Osteocyte (in vitro differentiated cells): Measurements from ENCODE around the gene MYOZ3. TPM values are rescaled to one million over a fixed set of nuclear protein-coding genes. Genes with fewer than 3 reads are reported as not detected.
A peak's percentile ranks its signal among the peaks of the same experiment; 100 is the strongest.

Experiments
- DNase-seq: peaks from one replicate; pipeline ENCODE4 v3.0.0; 2021; ENCODE audit warnings: mixed read lengths; ENCODE audit not compliant: unreplicated experiment; ENCODE audit errors: extremely low spot score
- H3K27ac Mint-ChIP-seq: one replicate; pipeline ENCODE4 v1.8.0; 2021; ENCODE audit warnings: mild to moderate bottlenecking, mixed read lengths; ENCODE audit not compliant: unreplicated experiment
- H3K27me3 Mint-ChIP-seq: one replicate; pipeline ENCODE4 v1.8.0; 2021; ENCODE audit warnings: mixed read lengths; ENCODE audit not compliant: unreplicated experiment
- H3K36me3 Mint-ChIP-seq: one replicate; pipeline ENCODE4 v1.8.0; 2021; ENCODE audit warnings: mixed read lengths; ENCODE audit not compliant: unreplicated experiment
- H3K4me1 Mint-ChIP-seq: one replicate; pipeline ENCODE4 v1.8.0; 2021; ENCODE audit warnings: mixed read lengths; ENCODE audit not compliant: unreplicated experiment
- H3K4me3 Mint-ChIP-seq: one replicate; pipeline ENCODE4 v1.8.0; 2021; ENCODE audit warnings: mild to moderate bottlenecking, moderate library complexity, mixed read lengths; ENCODE audit not compliant: unreplicated experiment
- H3K9me3 Mint-ChIP-seq: one replicate; pipeline ENCODE4 v1.8.0; 2021; ENCODE audit warnings: mixed read lengths; ENCODE audit not compliant: unreplicated experiment
- CTCF ChIP-seq: fragments of 200-600 bp; sonication (generic); IDR thresholded peaks from 2 replicates; pipeline ENCODE4 v1.5.0; 2021; ENCODE audit warnings: antibody characterized with exemption, mild to moderate bottlenecking, moderate library complexity
- long read RNA-seq: library from polyadenylated mRNA; unstranded; transcript quantifications from one replicate; pipeline ENCODE4 v2.0.0, GENCODE V29; 2021
- total RNA-seq: library from RNA; stranded (reverse); gene quantifications from 2 replicates; pipeline ENCODE4 v1.2.1, GENCODE V29; 2021

MYOZ3 gene
- 0.27 and 1.5 TPM in 2 replicates for total RNA-seq
- long read RNA-seq, partial matches to known transcripts, result 0 of 1 reads
- long read RNA-seq, other reads (novel, unspliced or antisense), result 0 of 1 reads

GRCh38 chr5:150661086-150661485 is at the start of gene MYOZ3:
TSS of gene MYOZ3 (plus strand) at chr5:150661251. CDS start at chr5:150662942, 1,691 bp downstream.
- no peak for DNase-seq
- no peak within 1 kb of the TSS for H3K4me3 Mint-ChIP-seq
- peaks cover 23% of the 10 kb centered on the region for H3K4me1 Mint-ChIP-seq
- peaks cover 14% of the 10 kb centered on the region for H3K27me3 Mint-ChIP-seq
- no peak for TF ChIP-seq CTCF
- H3K9me3 Mint-ChIP-seq, result no peaks in the 10 kb centered on the region
- H3K36me3 Mint-ChIP-seq, result no peaks in the 10 kb centered on the region
- peak within 1 kb of the TSS; percentile 33 for H3K27ac Mint-ChIP-seq

GRCh38 chr5:150612405-150612804 is 48.6 kb upstream of the MYOZ3 start:
- H3K9me3 Mint-ChIP-seq, result no peaks in the 10 kb centered on the region
- no peak for TF ChIP-seq CTCF
- DNase-seq, result no peak
- no peaks in the 10 kb centered on the region for H3K27me3 Mint-ChIP-seq
- H3K36me3 Mint-ChIP-seq, result peaks cover 3% of the 10 kb centered on the region
- no peak overlapping the region for H3K4me3 Mint-ChIP-seq
- no peak overlapping the region for H3K27ac Mint-ChIP-seq
- peaks cover 30% of the 10 kb centered on the region for H3K4me1 Mint-ChIP-seq

GRCh38 chr5:150612905-150613670 is 48.0 kb upstream of the MYOZ3 start:
- peaks cover 33% of the 10 kb centered on the region for H3K4me1 Mint-ChIP-seq
- no peak overlapping the region for H3K27ac Mint-ChIP-seq
- no peak for TF ChIP-seq CTCF
- H3K27me3 Mint-ChIP-seq, result no peaks in the 10 kb centered on the region
- H3K4me3 Mint-ChIP-seq, result no peak overlapping the region
- DNase-seq, result no peak
- no peaks in the 10 kb centered on the region for H3K9me3 Mint-ChIP-seq
- peaks cover 3% of the 10 kb centered on the region for H3K36me3 Mint-ChIP-seq

GRCh38 chr5:150613991-150614660 is 46.9 kb upstream of the MYOZ3 start:
- DNase-seq, result no peak
- H3K27me3 Mint-ChIP-seq, result no peaks in the 10 kb centered on the region
- H3K27ac Mint-ChIP-seq, result no peak overlapping the region
- no peaks in the 10 kb centered on the region for H3K9me3 Mint-ChIP-seq
- no peak overlapping the region for H3K4me3 Mint-ChIP-seq
- H3K4me1 Mint-ChIP-seq, result peaks cover 33% of the 10 kb centered on the region
- TF ChIP-seq CTCF, result no peak
- peaks cover 3% of the 10 kb centered on the region for H3K36me3 Mint-ChIP-seq

- no peak overlapping the region for H3K27ac Mint-ChIP-seq
- H3K27me3 Mint-ChIP-seq, result no peaks in the 10 kb centered on the region
- H3K9me3 Mint-ChIP-seq, result no peaks in the 10 kb centered on the region
- no peak for TF ChIP-seq CTCF
- peaks cover 35% of the 10 kb centered on the region for H3K4me1 Mint-ChIP-seq
- DNase-seq, result no peak
- peaks cover 3% of the 10 kb centered on the region for H3K36me3 Mint-ChIP-seq
- no peak overlapping the region for H3K4me3 Mint-ChIP-seq
These were observed 46.4 kb upstream of the MYOZ3 start for GRCh38 chr5:150614661-150615060.
